Measurements from ENCODE around the gene NIPBL. TPM values are rescaled to one million over a fixed set of nuclear protein-coding genes. Genes with fewer than 3 reads are reported as not detected.

The NIPBL gene, protein sequence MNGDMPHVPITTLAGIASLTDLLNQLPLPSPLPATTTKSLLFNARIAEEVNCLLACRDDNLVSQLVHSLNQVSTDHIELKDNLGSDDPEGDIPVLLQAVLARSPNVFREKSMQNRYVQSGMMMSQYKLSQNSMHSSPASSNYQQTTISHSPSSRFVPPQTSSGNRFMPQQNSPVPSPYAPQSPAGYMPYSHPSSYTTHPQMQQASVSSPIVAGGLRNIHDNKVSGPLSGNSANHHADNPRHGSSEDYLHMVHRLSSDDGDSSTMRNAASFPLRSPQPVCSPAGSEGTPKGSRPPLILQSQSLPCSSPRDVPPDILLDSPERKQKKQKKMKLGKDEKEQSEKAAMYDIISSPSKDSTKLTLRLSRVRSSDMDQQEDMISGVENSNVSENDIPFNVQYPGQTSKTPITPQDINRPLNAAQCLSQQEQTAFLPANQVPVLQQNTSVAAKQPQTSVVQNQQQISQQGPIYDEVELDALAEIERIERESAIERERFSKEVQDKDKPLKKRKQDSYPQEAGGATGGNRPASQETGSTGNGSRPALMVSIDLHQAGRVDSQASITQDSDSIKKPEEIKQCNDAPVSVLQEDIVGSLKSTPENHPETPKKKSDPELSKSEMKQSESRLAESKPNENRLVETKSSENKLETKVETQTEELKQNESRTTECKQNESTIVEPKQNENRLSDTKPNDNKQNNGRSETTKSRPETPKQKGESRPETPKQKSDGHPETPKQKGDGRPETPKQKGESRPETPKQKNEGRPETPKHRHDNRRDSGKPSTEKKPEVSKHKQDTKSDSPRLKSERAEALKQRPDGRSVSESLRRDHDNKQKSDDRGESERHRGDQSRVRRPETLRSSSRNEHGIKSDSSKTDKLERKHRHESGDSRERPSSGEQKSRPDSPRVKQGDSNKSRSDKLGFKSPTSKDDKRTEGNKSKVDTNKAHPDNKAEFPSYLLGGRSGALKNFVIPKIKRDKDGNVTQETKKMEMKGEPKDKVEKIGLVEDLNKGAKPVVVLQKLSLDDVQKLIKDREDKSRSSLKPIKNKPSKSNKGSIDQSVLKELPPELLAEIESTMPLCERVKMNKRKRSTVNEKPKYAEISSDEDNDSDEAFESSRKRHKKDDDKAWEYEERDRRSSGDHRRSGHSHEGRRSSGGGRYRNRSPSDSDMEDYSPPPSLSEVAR (N-terminal part only)
- 10 to 100 TPM; 54.9 to 76.0 (median 64.8) TPM for total RNA-seq

DNA sequence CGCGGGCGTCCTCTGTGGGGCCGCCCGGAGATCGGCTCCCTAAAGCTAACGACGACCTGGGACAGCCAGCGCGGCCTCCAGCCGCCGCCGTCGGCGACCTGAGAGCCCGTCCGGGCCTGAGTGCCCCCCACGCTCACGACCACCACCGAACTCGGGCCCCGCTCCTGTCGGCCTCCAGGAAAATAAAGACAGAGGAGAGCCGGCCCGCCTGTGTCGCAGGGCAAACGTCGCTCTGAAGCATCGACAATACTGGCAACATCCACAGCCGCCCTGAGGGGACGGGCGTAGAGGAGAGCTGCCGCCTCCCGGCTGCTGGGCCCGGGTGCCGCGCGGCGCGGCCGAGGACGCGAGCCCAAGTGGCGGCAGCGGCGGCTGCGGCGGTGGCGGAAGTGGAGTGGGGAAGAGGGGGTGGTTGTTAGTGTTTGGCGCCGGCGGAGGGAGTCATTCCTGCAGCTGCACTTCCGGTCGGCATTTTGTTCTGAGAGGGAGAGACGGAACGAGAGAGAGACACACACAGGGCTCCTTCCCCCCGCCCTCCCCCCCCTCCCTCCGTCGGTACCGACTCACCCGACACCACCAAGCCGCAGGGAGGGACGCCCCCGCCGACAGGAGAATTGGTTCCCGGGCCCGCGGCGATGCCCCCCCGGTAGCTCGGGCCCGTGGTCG is at the start of gene NIPBL:
Gene NIPBL, plus strand, starts transcription at position 471 of the 666 bp plus-strand sequence. CDS start 76,928 bp downstream, outside the sequence.
- TF ChIP-seq, protein P1, sequence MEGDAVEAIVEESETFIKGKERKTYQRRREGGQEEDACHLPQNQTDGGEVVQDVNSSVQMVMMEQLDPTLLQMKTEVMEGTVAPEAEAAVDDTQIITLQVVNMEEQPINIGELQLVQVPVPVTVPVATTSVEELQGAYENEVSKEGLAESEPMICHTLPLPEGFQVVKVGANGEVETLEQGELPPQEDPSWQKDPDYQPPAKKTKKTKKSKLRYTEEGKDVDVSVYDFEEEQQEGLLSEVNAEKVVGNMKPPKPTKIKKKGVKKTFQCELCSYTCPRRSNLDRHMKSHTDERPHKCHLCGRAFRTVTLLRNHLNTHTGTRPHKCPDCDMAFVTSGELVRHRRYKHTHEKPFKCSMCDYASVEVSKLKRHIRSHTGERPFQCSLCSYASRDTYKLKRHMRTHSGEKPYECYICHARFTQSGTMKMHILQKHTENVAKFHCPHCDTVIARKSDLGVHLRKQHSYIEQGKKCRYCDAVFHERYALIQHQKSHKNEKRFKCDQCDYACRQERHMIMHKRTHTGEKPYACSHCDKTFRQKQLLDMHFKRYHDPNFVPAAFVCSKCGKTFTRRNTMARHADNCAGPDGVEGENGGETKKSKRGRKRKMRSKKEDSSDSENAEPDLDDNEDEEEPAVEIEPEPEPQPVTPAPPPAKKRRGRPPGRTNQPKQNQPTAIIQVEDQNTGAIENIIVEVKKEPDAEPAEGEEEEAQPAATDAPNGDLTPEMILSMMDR (IDR thresholded peaks at IDR 0.05; ENCODE audit: low read depth) = no peak

DNA sequence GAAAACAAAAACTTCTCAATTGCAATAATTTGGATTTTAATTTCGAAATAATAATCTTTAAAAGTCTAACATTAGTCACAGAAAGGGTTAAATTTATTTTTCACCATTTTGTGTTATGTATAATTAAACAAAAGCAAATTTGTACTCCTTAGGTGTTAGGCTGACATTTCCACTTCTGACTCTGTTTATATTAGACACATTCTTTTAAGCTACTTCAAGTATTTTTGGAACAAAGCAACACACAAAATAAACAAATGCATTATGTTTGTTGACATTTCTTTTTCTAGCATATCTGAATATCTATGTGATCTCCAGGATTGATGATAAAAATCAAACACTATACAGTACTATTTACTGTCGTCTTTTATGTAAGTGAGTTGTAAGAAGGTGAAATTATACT is 44.3 kb upstream of the NIPBL start:
- TF ChIP-seq, protein P1 (IDR thresholded peaks at IDR 0.05; ENCODE audit: low read depth) = no peak

DNA sequence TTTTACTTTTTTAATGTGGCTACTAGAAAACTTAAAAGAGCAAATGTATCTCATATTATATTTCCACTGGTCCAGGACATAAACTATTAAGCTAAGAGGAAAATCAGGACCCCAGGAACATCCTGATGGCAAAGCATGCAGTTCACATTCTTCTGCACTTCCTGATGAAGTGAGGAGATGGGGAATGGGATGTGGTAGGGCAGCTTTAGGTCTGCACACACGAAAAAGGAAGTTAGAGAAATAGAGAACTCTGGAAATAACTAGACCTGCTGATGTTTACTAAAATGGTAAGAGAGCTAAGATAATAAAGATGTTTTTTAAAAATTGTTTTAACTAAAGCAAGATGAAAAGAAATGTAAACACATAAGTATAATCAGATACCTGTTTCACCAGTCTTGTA is 39.7 kb upstream of the NIPBL start:
- TF ChIP-seq, protein P1 (IDR thresholded peaks at IDR 0.05; ENCODE audit: low read depth) = no peak

DNA sequence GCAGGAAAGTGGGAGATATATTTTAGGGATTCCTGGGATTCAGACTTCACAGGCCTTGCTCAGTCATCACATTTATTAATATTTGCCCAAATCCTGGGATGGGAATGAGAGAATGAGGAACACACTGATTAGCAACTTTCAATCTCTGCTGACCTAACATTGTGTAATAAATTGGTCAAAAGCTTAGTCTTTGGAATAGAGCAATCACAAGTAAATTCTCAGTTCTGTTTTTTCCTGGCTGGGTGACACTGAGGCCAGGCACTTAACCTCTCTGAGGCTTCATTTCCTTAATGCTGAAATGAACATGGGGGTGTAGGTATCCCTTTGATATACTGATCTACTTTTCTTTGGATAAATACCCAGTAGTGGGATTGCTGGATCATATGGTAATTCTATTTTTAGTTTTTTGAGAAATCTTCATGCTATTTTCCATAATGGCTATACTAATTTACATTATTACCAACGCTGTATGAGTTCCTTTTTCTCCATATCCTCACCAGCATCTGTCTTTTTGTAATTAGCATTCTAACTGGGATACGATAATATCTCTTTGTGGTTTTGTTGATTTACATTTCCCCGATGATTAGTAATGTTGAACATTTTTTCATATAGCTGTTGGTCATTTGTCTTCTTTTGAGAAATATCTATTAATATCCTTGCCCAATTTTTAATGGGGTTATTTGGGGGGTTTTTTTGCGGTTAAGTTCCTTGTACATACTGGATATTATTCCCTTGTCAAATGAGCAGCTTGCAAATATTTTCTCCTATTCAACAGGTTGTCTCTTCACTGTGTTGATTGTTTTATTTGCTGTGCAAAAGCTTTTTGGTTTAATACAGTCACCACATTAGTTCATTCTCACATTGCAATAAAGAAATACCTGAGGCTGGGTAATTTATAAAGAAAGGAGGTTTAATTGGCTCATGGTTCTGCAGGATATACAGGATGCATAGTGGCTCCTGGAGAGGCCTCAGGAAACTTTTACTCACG is 36.8 kb upstream of the NIPBL start:
- TF ChIP-seq, protein P1 (IDR thresholded peaks at IDR 0.05; ENCODE audit: low read depth) = no peak

DNA sequence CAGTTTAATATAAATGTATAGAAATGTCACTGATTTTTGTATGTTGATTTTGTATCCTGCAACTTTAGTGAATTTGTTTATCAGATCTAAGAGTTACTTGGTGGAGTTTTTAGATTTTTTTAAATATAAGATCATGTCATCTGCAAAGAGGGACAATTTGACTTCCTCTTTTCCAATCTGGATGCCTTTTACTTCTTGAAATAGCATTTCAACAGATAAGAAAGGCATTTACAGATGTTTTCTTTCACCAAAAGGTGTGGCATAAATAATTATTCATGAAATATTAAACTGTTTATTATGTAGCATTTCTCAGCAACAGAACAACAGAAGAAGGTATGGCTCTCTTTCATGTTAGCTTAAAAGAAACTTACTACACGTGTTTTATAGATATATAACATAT is 34.9 kb upstream of the NIPBL start:
- TF ChIP-seq, protein P1 (IDR thresholded peaks at IDR 0.05; ENCODE audit: low read depth) = no peak

DNA sequence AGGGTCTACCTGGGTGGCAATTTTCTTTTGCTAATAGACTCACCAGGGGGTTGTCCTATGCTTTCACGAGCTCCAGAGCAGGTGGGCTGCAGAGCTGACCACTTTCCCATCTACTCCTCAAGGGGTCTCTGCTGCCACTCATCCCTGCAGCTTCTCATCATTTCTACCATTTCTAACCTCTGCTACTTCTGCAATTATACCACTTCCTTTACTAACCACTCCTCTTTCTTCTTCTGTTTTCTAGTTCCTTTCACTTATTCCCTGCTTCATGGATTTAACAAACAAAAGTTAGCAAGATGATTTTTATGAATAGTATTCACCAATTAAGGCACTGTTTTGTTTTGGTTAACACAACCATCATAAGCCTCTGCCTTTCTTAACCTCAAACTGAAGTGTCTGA is 34.5 kb upstream of the NIPBL start:
- TF ChIP-seq, protein P1 (IDR thresholded peaks at IDR 0.05; ENCODE audit: low read depth) = no peak
